Cardiac fibroblast (primary cell): ENCODE measurements around the gene ALOX15.
"Not testable (repeated sequence)": the region's sequence is repeated elsewhere in the genome, so short reads cannot be mapped to it uniquely, and the experiment has no call there.

Experiments
- DNase-seq, 2 donors: peaks; one replicate each; pipeline versions ENCODE4 v3.0.0 to v3.0.0-alpha.2; 2010; ENCODE audit warnings: low read depth in 2 of 2
- H3K4me3 ChIP-seq, 2 donors: replicated peaks in 1 of 2; 1 replicate in 1 of 2; 2 replicates in 1 of 2; pipeline ENCODE4 v1.5.1; 2011; ENCODE audit warnings: low read depth in 2 of 2, low read length in 2 of 2, mild to moderate bottlenecking in 2 of 2, moderate library complexity in 1 of 2
- CTCF ChIP-seq: IDR thresholded peaks from one replicate; pipeline ENCODE4 v1.5.1; 2011; ENCODE audit warnings: low read depth, mild to moderate bottlenecking, low read length, inconsistent platforms

The ALOX15 gene

GRCh38 chr17:4607261-4607741, 34.2 kb downstream of the ALOX15 start:
- peak in 1 of 2 donors; percentile 50 for DNase-seq

GRCh38 chr17:4605826-4606225, 35.7 kb downstream of the ALOX15 start:
- DNase-seq = peak; percentile 54 to 75
- TF ChIP-seq CTCF = no peak
- H3K4me3 ChIP-seq = no peak overlapping the region

More at GRCh38 chr17:4607261-4607741, 34.2 kb downstream of the ALOX15 start:
- no peak for TF ChIP-seq CTCF
- H3K4me3 ChIP-seq = no peak overlapping the region

GRCh38 chr17:4604736-4605135, 36.7 kb downstream of the ALOX15 start:
- H3K4me3 ChIP-seq, DNase-seq: not testable (repeated sequence)

DNA sequence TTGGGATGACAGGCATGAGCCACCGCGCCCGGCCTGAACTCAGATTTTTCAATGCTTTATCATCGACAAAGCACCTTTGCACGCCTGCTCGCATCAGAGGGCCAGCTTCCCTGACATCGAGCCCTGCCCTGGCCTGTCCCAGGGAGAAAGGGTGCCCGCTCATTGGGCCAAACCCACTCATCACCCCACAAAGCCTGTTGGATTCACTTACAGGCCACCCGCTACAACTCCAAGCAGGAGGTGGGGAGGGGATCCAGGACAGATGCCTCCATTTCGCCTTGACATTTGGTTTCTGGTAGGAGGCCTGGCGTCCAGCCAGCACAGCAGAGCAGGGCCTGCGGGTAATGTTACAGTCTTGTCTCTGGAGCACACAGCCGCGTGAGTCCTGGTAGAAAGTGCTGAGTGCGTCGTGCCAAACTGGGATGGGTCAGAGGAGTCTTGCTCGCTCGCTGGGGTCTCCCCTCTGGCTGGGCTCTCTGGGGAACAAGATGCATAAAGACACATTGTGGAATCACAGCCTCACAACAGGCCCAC, 37.3 kb downstream of the ALOX15 start:
- no peak overlapping the region for H3K4me3 ChIP-seq
- no peak for TF ChIP-seq CTCF
- peak; percentile 40 to 84 for DNase-seq

- no peak overlapping the region for H3K4me3 ChIP-seq
- TF ChIP-seq CTCF = no peak
- DNase-seq = no peak
These were observed 39.4 kb downstream of the ALOX15 start for GRCh38 chr17:4602041-4602440.

DNA sequence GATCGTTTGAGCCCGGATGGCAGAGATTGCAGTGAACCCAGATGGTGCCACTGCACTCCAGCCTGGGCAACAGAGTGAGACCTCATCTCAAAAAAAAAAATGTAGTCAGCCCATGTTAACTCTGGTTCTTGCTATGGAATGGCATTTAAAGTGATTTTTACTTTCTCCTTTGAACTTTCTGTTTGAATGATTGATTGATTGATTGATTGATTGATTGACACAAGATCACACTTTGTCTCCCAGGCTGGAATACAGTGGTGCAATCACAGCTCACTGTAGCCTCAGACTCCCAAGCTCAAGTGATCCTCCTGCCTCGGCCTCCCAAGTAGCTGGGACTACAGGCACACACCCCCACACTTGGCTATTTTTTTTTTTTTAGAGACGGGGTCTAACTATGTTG, 40.2 kb downstream of the ALOX15 start:
- no peak for DNase-seq
- TF ChIP-seq CTCF = no peak
- H3K4me3 ChIP-seq = no peak overlapping the region

GRCh38 chr17:4600563-4600962, 40.9 kb downstream of the ALOX15 start:
- no peak overlapping the region for H3K4me3 ChIP-seq
- TF ChIP-seq CTCF = no peak
- no peak for DNase-seq
